NB4 (cell line): Measurements from ENCODE around the gene MCMBP.

Experiments used
- CTCF ChIP-seq: IDR thresholded peaks from one replicate; pipeline ENCODE4 v1.5.1; 2012; ENCODE audit warnings: low read depth, low read length
- MYC ChIP-seq: IDR thresholded peaks from 2 replicates; pipeline ENCODE4 v1.6.1; 2011; ENCODE audit warnings: low read depth, low read length
- POLR2A ChIP-seq: IDR thresholded peaks from 2 replicates; pipeline ENCODE4 v1.6.1; 2011; ENCODE audit warnings: mild to moderate bottlenecking; ENCODE audit not compliant: insufficient read length; ENCODE audit errors: extremely low read depth
- TF ChIP-seq, protein P1 (sequence below): IDR thresholded peaks from 2 replicates; pipeline ENCODE4 v1.6.1; 2011; ENCODE audit warnings: low read depth, low read length

DNA sequence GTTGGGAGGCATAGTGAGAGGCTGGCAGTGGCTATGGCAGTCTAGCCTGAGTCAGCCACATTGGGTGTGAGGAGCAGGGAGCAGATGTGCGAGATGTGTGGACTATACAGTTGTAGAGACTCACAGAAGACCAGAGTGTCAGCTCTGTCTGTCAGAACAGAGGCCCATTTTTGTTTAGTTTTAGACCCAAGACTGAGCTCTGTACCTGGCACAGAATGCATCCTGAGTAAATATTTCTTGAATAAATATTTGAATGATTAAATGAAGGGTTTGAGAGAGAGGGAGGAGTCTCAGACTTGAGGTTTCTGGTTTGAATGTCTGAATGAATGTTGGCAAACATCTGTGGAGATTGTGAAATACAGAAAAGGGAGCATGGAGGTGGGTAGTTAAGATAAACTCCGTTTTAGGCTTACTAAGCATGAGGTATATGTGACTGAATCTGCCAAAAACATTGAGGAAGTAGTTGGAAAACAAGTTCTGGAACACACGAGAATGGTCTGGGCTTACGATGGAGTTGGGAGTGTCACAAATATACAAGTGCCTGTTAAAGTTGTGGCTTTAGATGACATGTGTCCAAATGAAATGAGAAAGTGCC, 23.5 kb upstream of the MCMBP start:
- no peak for TF ChIP-seq CTCF
- no peak for TF ChIP-seq POLR2A
- peak; percentile 67 for TF ChIP-seq MYC
- TF ChIP-seq, protein P1, sequence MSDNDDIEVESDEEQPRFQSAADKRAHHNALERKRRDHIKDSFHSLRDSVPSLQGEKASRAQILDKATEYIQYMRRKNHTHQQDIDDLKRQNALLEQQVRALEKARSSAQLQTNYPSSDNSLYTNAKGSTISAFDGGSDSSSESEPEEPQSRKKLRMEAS = peak; percentile 60
